WTC11 (cell line): ENCODE data around the gene ABCB4. TPM values are rescaled to one million over a fixed set of nuclear protein-coding genes. Genes with fewer than 3 reads are reported as not detected.

Source experiments
- ATAC-seq: fragments of 200-7000 bp; cut with Tn5 transposase; 2 replicates; pipeline ENCODE4 v1.10.0; 2021; ENCODE audit warnings: mild to moderate bottlenecking, moderate library complexity
- CTCF ChIA-PET: fragments of 300-600 bp; sonication (Branson Sonifier 250); formaldehyde crosslinking; loops from one replicate; lab custom pipeline; 2021; ENCODE audit warnings: antibody characterized with exemption; lab: Charles Lee
- POLR2A ChIA-PET: fragments of 350-600 bp; sonication (Branson Sonifier 250); formaldehyde crosslinking; loops from one replicate; lab custom pipeline; 2021; ENCODE audit warnings: antibody characterized with exemption; lab: Charles Lee
- DNase-seq: peaks from one replicate; pipeline ENCODE4 v3.0.0; 2021; ENCODE audit warnings: low spot score
- H3K27ac Mint-ChIP-seq: 2 replicates; pipeline ENCODE4 v1.8.0; 2021; ENCODE audit warnings: mixed read lengths
- H3K27me3 Mint-ChIP-seq: 2 replicates; pipeline ENCODE4 v1.8.0; 2021; ENCODE audit warnings: low read depth, mild to moderate bottlenecking, moderate library complexity, mixed read lengths
- H3K36me3 Mint-ChIP-seq: 2 replicates; pipeline ENCODE4 v1.8.0; 2021; ENCODE audit warnings: mixed read lengths
- H3K4me1 Mint-ChIP-seq: 2 replicates; pipeline ENCODE4 v1.8.0; 2022; ENCODE audit warnings: mixed read lengths
- H3K4me3 Mint-ChIP-seq: 2 replicates; pipeline ENCODE4 v1.8.0; 2021; ENCODE audit warnings: mild to moderate bottlenecking, moderate library complexity, mixed read lengths
- H3K9me3 Mint-ChIP-seq: 2 replicates; pipeline ENCODE4 v1.8.0; 2021; ENCODE audit warnings: mixed read lengths
- CREB1 ChIP-seq: sonication (generic); formaldehyde crosslinking; IDR thresholded peaks from 2 replicates; pipeline ENCODE4 v1.8.0; 2023; ENCODE audit warnings: mild to moderate bottlenecking, missing genetic modification reagents
- ETV6 ChIP-seq: sonication (generic); formaldehyde crosslinking; IDR thresholded peaks from 2 replicates; pipeline ENCODE4 v1.8.1; 2022; ENCODE audit warnings: mild to moderate bottlenecking, missing genetic modification reagents
- FOXJ3 ChIP-seq: sonication (generic); formaldehyde crosslinking; IDR thresholded peaks from 2 replicates; pipeline ENCODE4 v1.9.0; 2021; ENCODE audit warnings: missing genetic modification reagents, mild to moderate bottlenecking, borderline replicate concordance
- GABPB1 ChIP-seq: sonication (generic); formaldehyde crosslinking; IDR thresholded peaks from 2 replicates; pipeline ENCODE4 v1.8.1; 2023; ENCODE audit warnings: mild to moderate bottlenecking, missing genetic modification reagents
- HMGA2 ChIP-seq: fragments of 250-450 bp; sonication (Bioruptor Pico); IDR thresholded peaks from 2 replicates; pipeline ENCODE4 v1.4.0; 2021; ENCODE audit warnings: mild to moderate bottlenecking, moderate library complexity
- JAZF1 ChIP-seq: fragments of 250-450 bp; sonication (Bioruptor Pico); IDR thresholded peaks from 2 replicates; pipeline ENCODE4 v1.9.0; 2021; ENCODE audit warnings: moderate library complexity, mild to moderate bottlenecking, inconsistent platforms
- KAT7 ChIP-seq: sonication (generic); formaldehyde crosslinking; IDR thresholded peaks from 2 replicates; pipeline ENCODE4 v1.8.1; 2023; ENCODE audit warnings: missing genetic modification reagents, mild to moderate bottlenecking, borderline replicate concordance
- MXD4 ChIP-seq: fragments of 250-450 bp; sonication (Bioruptor Pico); IDR thresholded peaks from 2 replicates; pipeline ENCODE4 v1.8.0; 2021; ENCODE audit warnings: mild to moderate bottlenecking, moderate library complexity, borderline replicate concordance
- NFATC4 ChIP-seq: fragments of 250-450 bp; sonication (Bioruptor Pico); IDR thresholded peaks from 2 replicates; pipeline ENCODE4 v1.9.0; 2021; ENCODE audit warnings: mild to moderate bottlenecking
- NFE2L1 ChIP-seq: sonication (generic); formaldehyde crosslinking; IDR thresholded peaks from 2 replicates; pipeline ENCODE4 v1.8.1; 2023; ENCODE audit warnings: missing genetic modification reagents
- PRRX2 ChIP-seq: fragments of 250-450 bp; sonication (Bioruptor Pico); IDR thresholded peaks from 2 replicates; pipeline ENCODE4 v1.8.0; 2021; ENCODE audit warnings: mild to moderate bottlenecking
- RELA ChIP-seq: sonication (generic); formaldehyde crosslinking; IDR thresholded peaks from 2 replicates; pipeline ENCODE4 v1.8.1; 2022; ENCODE audit warnings: missing genetic modification reagents, mild to moderate bottlenecking, borderline replicate concordance
- SMAD4 ChIP-seq: sonication (generic); formaldehyde crosslinking; IDR thresholded peaks from 2 replicates; pipeline ENCODE4 v1.8.0; 2022; ENCODE audit warnings: mild to moderate bottlenecking, missing genetic modification reagents
- TEAD4 ChIP-seq: sonication (generic); formaldehyde crosslinking; IDR thresholded peaks from 2 replicates; pipeline ENCODE4 v1.8.0; 2022; ENCODE audit warnings: mild to moderate bottlenecking, missing genetic modification reagents
- ZNF232 ChIP-seq: sonication (generic); formaldehyde crosslinking; IDR thresholded peaks from 2 replicates; pipeline ENCODE4 v1.8.0; 2022; ENCODE audit warnings: mild to moderate bottlenecking, missing genetic modification reagents
- total RNA-seq: library from RNA; stranded (reverse); gene quantifications from 3 replicates; pipeline ENCODE4 v1.2.3, GENCODE V29; 2021
- TF ChIP-seq, protein P1 (sequence below): fragments of 250-450 bp; sonication (Bioruptor Pico); IDR thresholded peaks from 2 replicates; pipeline ENCODE4 v1.9.0; 2021; ENCODE audit warnings: mild to moderate bottlenecking, borderline replicate concordance
- TF ChIP-seq, protein P2 (sequence below): fragments of 250-450 bp; sonication (Bioruptor Pico); IDR thresholded peaks from 2 replicates; pipeline ENCODE4 v1.9.0; 2021; ENCODE audit warnings: mild to moderate bottlenecking
- TF ChIP-seq, protein P3 (sequence below): fragments of 250-450 bp; sonication (Bioruptor Pico); IDR thresholded peaks from 2 replicates; pipeline ENCODE4 v1.9.0; 2021; ENCODE audit warnings: mild to moderate bottlenecking
- TF ChIP-seq, protein P4 (sequence below): sonication (generic); formaldehyde crosslinking; conservative IDR thresholded peaks from 2 replicates; pipeline ENCODE4 v1.8.1; 2022; ENCODE audit warnings: mild to moderate bottlenecking, missing genetic modification reagents

ABCB4 gene
- total RNA-seq, 1 experiment from 2014 or later: 1.2 TPM

DNA sequence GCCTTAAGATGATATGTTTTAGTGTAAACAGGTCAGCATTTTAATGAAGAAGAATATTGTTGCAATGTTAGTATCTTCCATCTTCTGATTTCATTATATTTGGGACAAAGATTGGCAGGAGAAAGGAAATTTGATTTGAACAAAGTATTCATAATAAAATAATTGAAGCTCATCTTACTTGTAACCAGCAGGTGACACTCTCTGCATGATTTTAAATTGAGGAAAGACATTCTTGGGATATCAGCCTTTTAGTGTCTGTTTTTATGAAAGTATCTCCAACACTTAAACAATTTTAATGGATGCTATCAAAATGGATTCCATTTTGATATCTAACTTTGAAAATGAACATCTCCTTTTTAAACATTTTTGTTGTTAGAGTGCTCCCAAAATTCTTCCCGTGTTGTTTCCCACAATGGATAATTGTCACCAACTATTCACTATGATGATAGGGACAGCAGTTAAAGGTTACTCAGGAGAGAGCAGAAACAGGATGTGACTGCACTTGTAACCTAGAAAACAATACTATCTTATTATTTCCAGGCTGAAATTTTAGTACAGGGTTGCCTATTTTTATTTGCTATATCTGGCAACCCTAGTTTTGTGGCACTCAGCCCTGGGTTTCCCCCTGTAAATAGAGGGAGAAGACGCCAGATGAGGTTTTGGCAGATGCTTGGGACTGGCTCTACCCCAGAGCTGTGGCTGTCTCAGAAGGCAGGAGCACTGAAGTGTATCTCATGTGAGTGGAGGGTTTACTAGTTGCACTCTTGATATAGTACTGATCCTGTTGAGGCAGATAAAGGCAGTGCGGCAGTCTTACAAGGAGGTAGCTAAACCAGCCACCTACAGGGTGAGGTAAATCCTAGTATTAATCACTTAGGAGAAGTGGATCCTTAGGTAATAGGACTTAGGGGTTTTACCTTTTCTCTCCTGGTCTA lies 31.0 kb upstream of the ABCB4 start (continued):
- TF ChIP-seq HMGA2 (CRISPR knock-in tag): no peak
- no peak for TF ChIP-seq SMAD4 (CRISPR knock-in tag)
- TF ChIP-seq FOXJ3 (CRISPR knock-in tag): no peak
- TF ChIP-seq, protein P1, sequence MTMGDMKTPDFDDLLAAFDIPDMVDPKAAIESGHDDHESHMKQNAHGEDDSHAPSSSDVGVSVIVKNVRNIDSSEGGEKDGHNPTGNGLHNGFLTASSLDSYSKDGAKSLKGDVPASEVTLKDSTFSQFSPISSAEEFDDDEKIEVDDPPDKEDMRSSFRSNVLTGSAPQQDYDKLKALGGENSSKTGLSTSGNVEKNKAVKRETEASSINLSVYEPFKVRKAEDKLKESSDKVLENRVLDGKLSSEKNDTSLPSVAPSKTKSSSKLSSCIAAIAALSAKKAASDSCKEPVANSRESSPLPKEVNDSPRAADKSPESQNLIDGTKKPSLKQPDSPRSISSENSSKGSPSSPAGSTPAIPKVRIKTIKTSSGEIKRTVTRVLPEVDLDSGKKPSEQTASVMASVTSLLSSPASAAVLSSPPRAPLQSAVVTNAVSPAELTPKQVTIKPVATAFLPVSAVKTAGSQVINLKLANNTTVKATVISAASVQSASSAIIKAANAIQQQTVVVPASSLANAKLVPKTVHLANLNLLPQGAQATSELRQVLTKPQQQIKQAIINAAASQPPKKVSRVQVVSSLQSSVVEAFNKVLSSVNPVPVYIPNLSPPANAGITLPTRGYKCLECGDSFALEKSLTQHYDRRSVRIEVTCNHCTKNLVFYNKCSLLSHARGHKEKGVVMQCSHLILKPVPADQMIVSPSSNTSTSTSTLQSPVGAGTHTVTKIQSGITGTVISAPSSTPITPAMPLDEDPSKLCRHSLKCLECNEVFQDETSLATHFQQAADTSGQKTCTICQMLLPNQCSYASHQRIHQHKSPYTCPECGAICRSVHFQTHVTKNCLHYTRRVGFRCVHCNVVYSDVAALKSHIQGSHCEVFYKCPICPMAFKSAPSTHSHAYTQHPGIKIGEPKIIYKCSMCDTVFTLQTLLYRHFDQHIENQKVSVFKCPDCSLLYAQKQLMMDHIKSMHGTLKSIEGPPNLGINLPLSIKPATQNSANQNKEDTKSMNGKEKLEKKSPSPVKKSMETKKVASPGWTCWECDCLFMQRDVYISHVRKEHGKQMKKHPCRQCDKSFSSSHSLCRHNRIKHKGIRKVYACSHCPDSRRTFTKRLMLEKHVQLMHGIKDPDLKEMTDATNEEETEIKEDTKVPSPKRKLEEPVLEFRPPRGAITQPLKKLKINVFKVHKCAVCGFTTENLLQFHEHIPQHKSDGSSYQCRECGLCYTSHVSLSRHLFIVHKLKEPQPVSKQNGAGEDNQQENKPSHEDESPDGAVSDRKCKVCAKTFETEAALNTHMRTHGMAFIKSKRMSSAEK (CRISPR knock-in tag): no peak
- TF ChIP-seq, protein P2, sequence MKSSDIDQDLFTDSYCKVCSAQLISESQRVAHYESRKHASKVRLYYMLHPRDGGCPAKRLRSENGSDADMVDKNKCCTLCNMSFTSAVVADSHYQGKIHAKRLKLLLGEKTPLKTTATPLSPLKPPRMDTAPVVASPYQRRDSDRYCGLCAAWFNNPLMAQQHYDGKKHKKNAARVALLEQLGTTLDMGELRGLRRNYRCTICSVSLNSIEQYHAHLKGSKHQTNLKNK (CRISPR knock-in tag): no peak
- TF ChIP-seq NFATC4 (CRISPR knock-in tag): no peak
- TF ChIP-seq PRRX2 (CRISPR knock-in tag): no peak
- TF ChIP-seq MXD4 (CRISPR knock-in tag): no peak
- no peak for TF ChIP-seq CREB1 (CRISPR knock-in tag)
- no peak for TF ChIP-seq ETV6 (CRISPR knock-in tag)
- no peak for TF ChIP-seq NFE2L1 (CRISPR knock-in tag)

DNA sequence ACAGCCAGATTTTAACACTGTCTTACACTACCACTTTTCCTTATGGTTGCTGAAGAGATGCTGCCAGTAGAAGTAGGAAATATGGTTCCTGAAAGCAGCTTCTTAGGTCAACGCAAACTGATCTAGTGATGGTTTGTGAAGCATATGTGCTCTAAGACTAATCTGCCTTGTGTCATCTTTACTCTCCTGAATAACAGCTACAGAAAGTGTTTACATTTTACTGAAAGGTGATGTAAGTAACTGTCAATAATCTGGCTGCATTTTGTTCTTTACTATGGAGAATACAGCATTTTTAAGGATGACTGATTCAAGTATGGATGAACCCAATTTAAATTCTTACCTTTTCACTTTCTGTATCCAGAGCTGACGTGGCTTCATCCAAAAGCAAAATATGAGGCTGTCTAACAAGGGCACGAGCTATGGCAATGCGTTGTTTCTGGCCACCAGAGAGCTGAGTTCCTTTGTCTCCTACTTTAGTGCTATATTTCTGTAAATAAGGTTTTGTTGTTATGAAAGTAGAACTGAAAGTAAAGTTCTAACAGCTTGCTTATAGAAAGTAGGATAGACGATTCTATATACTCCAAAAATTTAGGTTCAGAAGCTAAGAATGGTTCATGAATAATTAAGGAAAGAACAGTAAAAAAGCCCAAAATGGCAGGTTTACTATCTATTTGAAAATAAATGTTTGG lies 30.2 kb upstream of the ABCB4 start:
- H3K4me3 Mint-ChIP-seq: no peak overlapping the region
- TF ChIP-seq, protein P3, sequence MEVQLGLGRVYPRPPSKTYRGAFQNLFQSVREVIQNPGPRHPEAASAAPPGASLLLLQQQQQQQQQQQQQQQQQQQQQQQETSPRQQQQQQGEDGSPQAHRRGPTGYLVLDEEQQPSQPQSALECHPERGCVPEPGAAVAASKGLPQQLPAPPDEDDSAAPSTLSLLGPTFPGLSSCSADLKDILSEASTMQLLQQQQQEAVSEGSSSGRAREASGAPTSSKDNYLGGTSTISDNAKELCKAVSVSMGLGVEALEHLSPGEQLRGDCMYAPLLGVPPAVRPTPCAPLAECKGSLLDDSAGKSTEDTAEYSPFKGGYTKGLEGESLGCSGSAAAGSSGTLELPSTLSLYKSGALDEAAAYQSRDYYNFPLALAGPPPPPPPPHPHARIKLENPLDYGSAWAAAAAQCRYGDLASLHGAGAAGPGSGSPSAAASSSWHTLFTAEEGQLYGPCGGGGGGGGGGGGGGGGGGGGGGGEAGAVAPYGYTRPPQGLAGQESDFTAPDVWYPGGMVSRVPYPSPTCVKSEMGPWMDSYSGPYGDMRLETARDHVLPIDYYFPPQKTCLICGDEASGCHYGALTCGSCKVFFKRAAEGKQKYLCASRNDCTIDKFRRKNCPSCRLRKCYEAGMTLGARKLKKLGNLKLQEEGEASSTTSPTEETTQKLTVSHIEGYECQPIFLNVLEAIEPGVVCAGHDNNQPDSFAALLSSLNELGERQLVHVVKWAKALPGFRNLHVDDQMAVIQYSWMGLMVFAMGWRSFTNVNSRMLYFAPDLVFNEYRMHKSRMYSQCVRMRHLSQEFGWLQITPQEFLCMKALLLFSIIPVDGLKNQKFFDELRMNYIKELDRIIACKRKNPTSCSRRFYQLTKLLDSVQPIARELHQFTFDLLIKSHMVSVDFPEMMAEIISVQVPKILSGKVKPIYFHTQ (CRISPR knock-in tag): no peak
- peak; percentile 67; the same call in 1 of the 2 replicates for TF ChIP-seq GABPB1
- TF ChIP-seq TEAD4 (CRISPR knock-in tag): no peak
- TF ChIP-seq, all 79 proteins: peak for 1
- H3K9me3 Mint-ChIP-seq: no peaks in the 10 kb centered on the region
- H3K36me3 Mint-ChIP-seq: no peaks in the 10 kb centered on the region
- POLR2A ChIA-PET: no interaction called here
- DNase-seq: no peak
- H3K4me1 Mint-ChIP-seq: peaks cover 2% of the 10 kb centered on the region
- no peaks in the 10 kb centered on the region; the same call in 1 of the 2 replicates for H3K27me3 Mint-ChIP-seq
- no peak for ATAC-seq
- no peak overlapping the region for H3K27ac Mint-ChIP-seq
- CTCF ChIA-PET: interaction anchor here (0.6 to 2.4 kb wide), 6 partner anchors 41 to 421 kb away, joined by 3 to 10 read pairs (median 5); partner anchors contain the start of gene ABCB1

DNA sequence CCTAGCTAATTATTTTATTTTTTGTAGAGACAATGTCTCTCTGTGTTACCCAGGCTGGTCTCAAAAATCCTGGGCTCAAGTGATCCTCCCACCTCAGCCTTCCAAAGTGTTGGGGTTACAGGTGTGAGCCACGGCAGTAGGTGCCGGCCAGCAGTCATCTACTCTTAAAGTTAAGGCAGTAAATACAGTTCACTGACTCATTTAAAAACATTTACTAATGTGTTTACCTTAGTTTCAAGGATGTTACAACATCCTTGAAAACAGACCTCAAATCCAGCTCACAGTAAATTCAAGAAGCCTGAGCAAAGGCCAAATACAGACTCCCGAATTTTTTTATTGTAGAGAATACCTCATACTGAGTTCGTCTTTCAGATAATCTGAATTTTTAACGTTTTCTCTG lies 29.6 kb upstream of the ABCB4 start:
- Mint-ChIP-seq H3K9me3 (no peaks in the 10 kb centered on the region), H3K27ac (no peak overlapping the region), H3K27me3 (no peaks in the 10 kb centered on the region; the same call in 1 of the 2 replicates), H3K4me1 (no peaks in the 10 kb centered on the region), H3K4me3 (no peak overlapping the region), H3K36me3 (no peaks in the 10 kb centered on the region)
- DNase-seq: no peak
- no peak for TF ChIP-seq RELA (CRISPR knock-in tag)
- no peak for TF ChIP-seq ZNF232 (CRISPR knock-in tag)
- TF ChIP-seq, protein P1 (CRISPR knock-in tag): no peak
- TF ChIP-seq KAT7: no peak
- no peak for TF ChIP-seq JAZF1 (CRISPR knock-in tag)
- TF ChIP-seq, protein P4, sequence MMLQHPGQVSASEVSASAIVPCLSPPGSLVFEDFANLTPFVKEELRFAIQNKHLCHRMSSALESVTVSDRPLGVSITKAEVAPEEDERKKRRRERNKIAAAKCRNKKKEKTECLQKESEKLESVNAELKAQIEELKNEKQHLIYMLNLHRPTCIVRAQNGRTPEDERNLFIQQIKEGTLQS: no peak
- TF ChIP-seq NFATC4 (CRISPR knock-in tag): no peak
- ChIA-PET CTCF (interaction anchor here (1.2 to 1.4 kb wide), 3 partner anchors 41 to 422 kb away, joined by 5 to 6 read pairs (median 5); no protein-coding TSS in a partner anchor), POLR2A (no interaction called here)
- ATAC-seq: no peak
